Parathyroid adenoma (tissue), 2 donors: Measurements from ENCODE around the gene RTCB.

Source experiments
- H2AFZ ChIP-seq: fragments of 300-600 bp; sonication (generic); one replicate; pipeline ENCODE4 v1.7.0; 2017; ENCODE audit warnings: antibody characterized with exemption, mild to moderate bottlenecking
- H3K27ac ChIP-seq: fragments of 300-600 bp; sonication (generic); one replicate; pipeline ENCODE4 v1.7.0; 2017
- H3K27me3 ChIP-seq: fragments of 300-600 bp; sonication (generic); one replicate; pipeline ENCODE4 v1.7.0; 2017; ENCODE audit warnings: low read length; ENCODE audit not compliant: control insufficient read depth, insufficient read depth
- H3K36me3 ChIP-seq: fragments of 300-600 bp; sonication (generic); one replicate; pipeline ENCODE4 v1.7.0; 2017; ENCODE audit warnings: low read length; ENCODE audit not compliant: control insufficient read depth, insufficient read depth
- H3K4me1 ChIP-seq: fragments of 300-600 bp; sonication (generic); one replicate; pipeline ENCODE4 v1.7.0; 2017; ENCODE audit warnings: control low read depth
- H3K4me2 ChIP-seq: fragments of 300-600 bp; sonication (generic); one replicate; pipeline ENCODE4 v1.7.0; 2017; ENCODE audit warnings: low read length
- H3K4me3 ChIP-seq: fragments of 300-600 bp; sonication (generic); one replicate; pipeline ENCODE4 v1.7.0; 2017; ENCODE audit warnings: low read depth, low read length
- H3K79me2 ChIP-seq: fragments of 300-600 bp; sonication (generic); one replicate; pipeline ENCODE4 v1.7.0; 2017; ENCODE audit warnings: control low read depth
- H3K9ac ChIP-seq: fragments of 300-600 bp; sonication (generic); one replicate; pipeline ENCODE4 v1.7.0; 2017; ENCODE audit warnings: mild to moderate bottlenecking
- H3K9me3 ChIP-seq: fragments of 300-600 bp; sonication (generic); one replicate; pipeline ENCODE4 v1.7.0; 2017; ENCODE audit warnings: low read length; ENCODE audit not compliant: control insufficient read depth
- TF ChIP-seq, protein P1 (sequence below): fragments of 300-600 bp; sonication (generic); IDR thresholded peaks from one replicate; pipeline ENCODE4 v1.7.0; 2017; ENCODE audit warnings: antibody characterized with exemption, mild to moderate bottlenecking
- donor health status: primary hyperparathyroidism.

RTCB gene

DNA sequence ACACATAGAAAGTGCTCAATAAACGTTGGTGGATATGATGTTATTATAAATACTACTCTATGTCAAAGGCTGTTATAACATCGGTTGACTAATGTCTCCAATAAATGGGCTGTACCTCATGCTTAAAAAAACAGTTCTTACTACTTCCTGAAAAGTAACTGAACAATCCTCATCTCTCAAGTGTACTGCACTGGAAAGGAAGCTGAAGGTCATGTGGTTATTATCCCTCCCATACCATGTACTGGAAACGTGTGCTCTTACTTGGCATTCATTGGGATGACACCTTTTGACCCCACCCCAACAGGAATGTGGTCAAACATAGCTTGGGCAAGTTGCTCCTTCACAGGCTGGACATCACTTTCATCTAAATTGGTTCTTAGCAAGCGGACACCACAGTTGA, 10.6 kb downstream of the RTCB start:
- Histone ChIP-seq H3K36me3 (no peaks in the 10 kb centered on the region), H3K9me3 (no peaks in the 10 kb centered on the region), H3K4me3 (no peak overlapping the region), H3K4me1 (no peaks in the 10 kb centered on the region), H3K79me2 (no peaks in the 10 kb centered on the region), H3K27me3 (no peaks in the 10 kb centered on the region), H3K4me2 (no peak overlapping the region), H2AFZ (no peak overlapping the region), H3K9ac (no peak overlapping the region), H3K27ac (no peak overlapping the region)
- TF ChIP-seq, protein P1, sequence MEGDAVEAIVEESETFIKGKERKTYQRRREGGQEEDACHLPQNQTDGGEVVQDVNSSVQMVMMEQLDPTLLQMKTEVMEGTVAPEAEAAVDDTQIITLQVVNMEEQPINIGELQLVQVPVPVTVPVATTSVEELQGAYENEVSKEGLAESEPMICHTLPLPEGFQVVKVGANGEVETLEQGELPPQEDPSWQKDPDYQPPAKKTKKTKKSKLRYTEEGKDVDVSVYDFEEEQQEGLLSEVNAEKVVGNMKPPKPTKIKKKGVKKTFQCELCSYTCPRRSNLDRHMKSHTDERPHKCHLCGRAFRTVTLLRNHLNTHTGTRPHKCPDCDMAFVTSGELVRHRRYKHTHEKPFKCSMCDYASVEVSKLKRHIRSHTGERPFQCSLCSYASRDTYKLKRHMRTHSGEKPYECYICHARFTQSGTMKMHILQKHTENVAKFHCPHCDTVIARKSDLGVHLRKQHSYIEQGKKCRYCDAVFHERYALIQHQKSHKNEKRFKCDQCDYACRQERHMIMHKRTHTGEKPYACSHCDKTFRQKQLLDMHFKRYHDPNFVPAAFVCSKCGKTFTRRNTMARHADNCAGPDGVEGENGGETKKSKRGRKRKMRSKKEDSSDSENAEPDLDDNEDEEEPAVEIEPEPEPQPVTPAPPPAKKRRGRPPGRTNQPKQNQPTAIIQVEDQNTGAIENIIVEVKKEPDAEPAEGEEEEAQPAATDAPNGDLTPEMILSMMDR: no peak

DNA sequence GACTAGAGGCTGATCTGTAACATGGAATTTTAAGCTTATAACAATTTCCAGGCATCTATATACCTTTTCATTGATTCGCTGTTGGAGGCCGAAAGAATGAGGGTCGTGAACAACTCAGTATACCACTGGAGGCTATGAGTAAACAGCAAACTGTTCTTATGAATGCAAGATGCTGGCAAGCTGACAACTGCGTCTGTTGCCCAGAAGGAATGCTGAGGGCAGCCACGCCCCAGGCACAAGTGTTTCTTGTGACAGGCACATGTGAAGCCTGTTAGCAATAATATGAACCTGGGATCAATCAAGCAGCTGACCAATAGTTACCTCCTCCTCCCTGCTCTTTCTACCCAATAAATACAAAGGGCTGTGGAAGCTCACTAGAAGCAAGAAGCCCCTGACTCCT, 15.3 kb downstream of the RTCB start:
- Histone ChIP-seq H2AFZ (no peak overlapping the region), H3K4me3 (no peak overlapping the region), H3K27me3 (no peaks in the 10 kb centered on the region), H3K79me2 (no peaks in the 10 kb centered on the region), H3K4me2 (no peak overlapping the region), H3K9ac (no peak overlapping the region), H3K27ac (no peak overlapping the region), H3K36me3 (no peaks in the 10 kb centered on the region), H3K9me3 (no peaks in the 10 kb centered on the region), H3K4me1 (no peaks in the 10 kb centered on the region)
- TF ChIP-seq, protein P1: no peak

DNA sequence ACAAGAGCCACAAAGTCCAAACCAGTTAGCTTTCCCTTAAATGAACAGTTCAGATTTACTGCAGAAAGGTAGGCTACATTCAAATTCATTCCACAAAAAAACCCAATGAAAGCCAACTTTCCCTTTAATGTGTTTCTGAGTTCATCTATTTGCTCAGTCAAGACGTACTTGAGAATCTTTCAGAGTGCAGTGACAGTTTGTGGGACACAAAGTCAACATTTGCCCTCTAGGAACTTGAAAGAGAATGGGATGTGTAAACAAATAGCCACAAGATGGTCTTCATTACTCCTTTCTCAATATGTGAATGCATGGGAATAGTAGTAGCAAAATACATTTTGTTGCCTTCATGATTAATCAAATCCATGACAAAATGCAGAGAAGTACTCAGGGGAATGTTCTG, 15.8 kb downstream of the RTCB start:
- Histone ChIP-seq H3K27me3 (no peaks in the 10 kb centered on the region), H3K4me1 (no peaks in the 10 kb centered on the region), H2AFZ (no peak overlapping the region), H3K9ac (no peak overlapping the region), H3K79me2 (no peaks in the 10 kb centered on the region), H3K4me3 (no peak overlapping the region), H3K4me2 (no peak overlapping the region), H3K36me3 (no peaks in the 10 kb centered on the region), H3K27ac (no peak overlapping the region), H3K9me3 (no peaks in the 10 kb centered on the region)
- TF ChIP-seq, protein P1: no peak

DNA sequence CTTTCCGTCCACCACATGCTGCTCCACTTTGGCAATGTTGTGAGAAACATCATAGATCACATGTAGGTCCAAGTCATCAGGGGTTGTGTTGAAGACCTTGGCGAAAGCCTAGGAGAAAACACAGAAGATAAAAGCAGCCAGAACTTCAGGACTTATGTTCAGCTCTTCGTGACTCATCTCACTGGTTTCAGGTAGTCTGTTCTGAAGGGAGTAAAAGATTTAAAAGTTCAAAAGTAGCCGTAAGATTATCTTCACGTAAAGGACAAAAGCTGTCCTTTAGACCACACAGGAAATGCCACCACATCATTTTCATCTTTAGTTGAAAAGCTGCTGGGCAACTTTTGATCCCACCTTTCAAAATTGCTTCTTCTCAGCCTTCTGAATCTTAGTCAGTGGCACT, 16.9 kb downstream of the RTCB start:
- no peaks in the 10 kb centered on the region for H3K79me2 ChIP-seq
- no peaks in the 10 kb centered on the region for H3K27me3 ChIP-seq
- no peaks in the 10 kb centered on the region for H3K36me3 ChIP-seq

DNA sequence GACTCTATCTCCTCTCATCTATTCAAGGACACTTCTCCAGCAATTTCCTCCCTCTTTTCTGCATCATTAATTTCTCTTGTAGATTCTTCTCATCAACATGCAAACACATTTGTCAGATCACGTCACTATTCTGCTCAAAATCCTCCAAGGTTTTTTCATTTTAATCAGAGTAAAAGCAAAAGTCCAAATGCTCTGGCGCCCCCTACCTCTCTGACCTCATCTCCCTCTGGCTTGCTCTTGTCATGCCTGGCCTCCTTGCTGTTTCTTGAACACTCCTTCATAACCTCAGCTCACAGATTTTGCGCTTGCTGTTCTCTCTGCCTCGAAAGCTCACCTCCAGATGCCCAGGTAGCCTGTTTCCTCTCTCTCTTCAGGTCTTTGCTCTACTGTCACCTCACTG, 22.4 kb downstream of the RTCB start:
- H3K36me3 ChIP-seq: no peaks in the 10 kb centered on the region
- H2AFZ ChIP-seq: no peak overlapping the region
- H3K27ac ChIP-seq: no peak overlapping the region

More for the DNA sequence above, 16.9 kb downstream of the RTCB start:
- Histone ChIP-seq H3K4me2 (no peak overlapping the region), H3K9me3 (no peaks in the 10 kb centered on the region), H3K4me3 (no peak overlapping the region), H2AFZ (no peak overlapping the region), H3K27ac (no peak overlapping the region), H3K9ac (no peak overlapping the region), H3K4me1 (no peaks in the 10 kb centered on the region)
- TF ChIP-seq, protein P1: no peak

More for the DNA sequence above, 22.4 kb downstream of the RTCB start:
- Histone ChIP-seq H3K4me2 (no peak overlapping the region), H3K4me3 (no peak overlapping the region), H3K9me3 (no peaks in the 10 kb centered on the region), H3K27me3 (no peaks in the 10 kb centered on the region), H3K9ac (no peak overlapping the region), H3K4me1 (no peaks in the 10 kb centered on the region), H3K79me2 (no peaks in the 10 kb centered on the region)
- TF ChIP-seq, protein P1: no peak
